ENCODE measurements around the gene RBM4. TPM values are rescaled to one million over a fixed set of nuclear protein-coding genes. Genes with fewer than 3 reads are reported as not detected.

The RBM4 gene
- total RNA-seq, 1 donor, result 73.8 TPM

DNA sequence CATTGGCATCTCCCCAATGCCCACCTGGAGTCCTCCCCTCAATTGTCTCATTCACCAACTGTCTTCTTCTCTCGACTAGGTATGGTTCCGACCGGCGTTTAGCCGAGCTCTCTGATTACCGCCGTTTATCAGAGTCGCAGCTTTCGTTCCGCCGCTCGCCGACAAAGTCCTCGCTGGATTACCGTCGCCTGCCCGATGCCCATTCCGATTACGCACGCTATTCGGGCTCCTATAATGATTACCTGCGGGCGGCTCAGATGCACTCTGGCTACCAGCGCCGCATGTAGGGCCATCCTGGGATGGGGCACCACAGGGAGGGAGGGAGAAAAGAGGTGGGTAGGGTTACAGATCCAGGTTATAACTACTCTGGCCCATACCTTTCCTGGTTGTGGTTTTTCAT lies 12.1 kb upstream of the RBM4 start:
- TF ChIP-seq, protein P1, sequence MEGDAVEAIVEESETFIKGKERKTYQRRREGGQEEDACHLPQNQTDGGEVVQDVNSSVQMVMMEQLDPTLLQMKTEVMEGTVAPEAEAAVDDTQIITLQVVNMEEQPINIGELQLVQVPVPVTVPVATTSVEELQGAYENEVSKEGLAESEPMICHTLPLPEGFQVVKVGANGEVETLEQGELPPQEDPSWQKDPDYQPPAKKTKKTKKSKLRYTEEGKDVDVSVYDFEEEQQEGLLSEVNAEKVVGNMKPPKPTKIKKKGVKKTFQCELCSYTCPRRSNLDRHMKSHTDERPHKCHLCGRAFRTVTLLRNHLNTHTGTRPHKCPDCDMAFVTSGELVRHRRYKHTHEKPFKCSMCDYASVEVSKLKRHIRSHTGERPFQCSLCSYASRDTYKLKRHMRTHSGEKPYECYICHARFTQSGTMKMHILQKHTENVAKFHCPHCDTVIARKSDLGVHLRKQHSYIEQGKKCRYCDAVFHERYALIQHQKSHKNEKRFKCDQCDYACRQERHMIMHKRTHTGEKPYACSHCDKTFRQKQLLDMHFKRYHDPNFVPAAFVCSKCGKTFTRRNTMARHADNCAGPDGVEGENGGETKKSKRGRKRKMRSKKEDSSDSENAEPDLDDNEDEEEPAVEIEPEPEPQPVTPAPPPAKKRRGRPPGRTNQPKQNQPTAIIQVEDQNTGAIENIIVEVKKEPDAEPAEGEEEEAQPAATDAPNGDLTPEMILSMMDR (IDR thresholded peaks at IDR 0.05; ENCODE audit: insufficient read depth, low read length), result no peak
- DNase-seq (ENCODE audit: low read depth), result no peak
- H3K4me3 ChIP-seq (ENCODE audit: low read depth, low read length), result no peak overlapping the region

DNA sequence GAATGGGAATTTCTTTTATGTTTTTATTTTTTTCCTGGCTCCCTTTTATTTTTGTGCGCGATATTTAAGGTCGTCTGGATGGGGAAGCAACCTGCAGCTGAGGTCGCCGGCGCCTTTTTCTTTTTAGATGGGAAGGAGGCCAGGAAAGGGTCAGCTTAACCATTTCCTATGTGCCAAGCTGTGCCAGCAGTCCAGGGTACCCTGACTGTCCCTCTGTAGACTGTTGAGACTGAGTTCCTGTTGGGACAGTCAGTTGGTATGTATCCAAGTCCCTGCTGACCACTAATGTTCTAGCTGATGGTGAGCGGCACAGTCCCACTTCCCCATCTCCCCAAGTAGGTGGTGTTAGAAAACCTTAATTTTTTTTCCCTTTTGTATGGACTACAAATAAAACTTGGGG lies 11.6 kb upstream of the RBM4 start:
- no peak for DNase-seq (ENCODE audit: low read depth)
- no peak overlapping the region for H3K4me3 ChIP-seq (ENCODE audit: low read depth, low read length)
- TF ChIP-seq, protein P1 (IDR thresholded peaks at IDR 0.05; ENCODE audit: insufficient read depth, low read length), result no peak

DNA sequence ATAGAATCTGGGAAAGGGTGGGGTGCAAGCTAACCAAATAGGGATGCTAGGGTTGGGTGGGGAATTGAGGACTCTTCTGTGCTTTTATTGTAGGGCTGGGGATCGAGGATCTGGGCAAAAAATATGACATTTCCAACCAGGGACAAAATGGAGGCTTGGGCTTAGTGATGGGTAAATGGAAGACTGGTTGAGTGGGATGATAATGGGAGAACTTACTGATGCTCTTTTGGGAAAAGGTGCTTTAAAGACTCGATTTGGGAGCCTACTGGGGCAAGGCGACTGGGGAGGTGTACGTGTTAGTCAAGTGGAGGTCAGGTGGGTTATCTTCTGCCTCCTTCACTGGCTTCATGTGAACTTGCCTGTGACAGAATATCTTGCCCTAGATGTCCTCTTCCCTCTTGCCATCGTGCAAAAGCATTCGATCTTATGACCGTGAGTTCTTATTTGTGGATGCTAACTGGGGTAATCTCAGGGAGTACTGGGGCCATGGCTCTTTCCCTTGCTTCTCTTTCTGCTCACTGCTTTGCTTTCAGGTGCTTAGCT lies 10.4 kb upstream of the RBM4 start:
- DNase-seq (ENCODE audit: low read depth), result no peak
- no peak overlapping the region for H3K4me3 ChIP-seq (ENCODE audit: low read depth, low read length)
- TF ChIP-seq, protein P1 (IDR thresholded peaks at IDR 0.05; ENCODE audit: insufficient read depth, low read length), result no peak

DNA sequence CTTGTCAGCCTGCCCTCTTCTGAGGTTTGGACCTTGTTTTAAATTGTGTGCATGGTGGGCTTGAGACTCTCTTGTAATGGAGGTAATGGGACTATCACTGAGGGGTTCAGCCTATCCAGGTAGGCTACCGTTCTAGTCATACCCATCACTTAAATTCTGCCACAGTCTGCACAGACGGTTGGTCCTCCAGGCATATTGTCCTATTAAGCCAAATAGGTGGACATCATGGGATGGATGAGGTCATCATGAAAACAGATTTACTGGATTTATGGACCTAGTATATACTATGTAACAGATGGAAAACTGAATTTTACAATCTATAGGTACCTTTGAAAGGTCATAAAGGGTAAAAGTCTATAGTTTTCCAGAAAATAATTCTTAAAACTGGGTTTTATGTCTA lies 9.1 kb upstream of the RBM4 start:
- H3K4me3 ChIP-seq (ENCODE audit: low read depth, low read length), result no peak overlapping the region
- no peak for DNase-seq (ENCODE audit: low read depth)
- TF ChIP-seq, protein P1 (IDR thresholded peaks at IDR 0.05; ENCODE audit: insufficient read depth, low read length), result no peak

DNA sequence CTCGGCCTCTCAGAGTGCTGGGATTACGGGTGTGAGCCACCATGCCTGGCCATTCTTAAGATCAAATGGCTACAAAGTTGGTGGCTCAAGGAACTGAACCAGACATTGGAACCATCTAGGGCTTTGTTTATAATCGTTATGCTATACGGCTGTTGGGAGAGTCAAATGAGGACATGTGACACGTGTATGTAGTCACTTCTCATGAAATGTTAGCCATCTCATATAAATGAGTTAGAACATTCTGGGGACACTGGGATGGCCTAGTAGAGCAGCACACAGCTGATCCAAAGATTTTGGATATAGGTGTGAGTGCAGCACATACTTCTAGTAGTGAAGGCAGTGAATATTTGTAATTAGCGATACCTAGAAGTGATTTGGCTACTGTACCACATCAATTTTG lies 6.6 kb upstream of the RBM4 start:
- TF ChIP-seq, protein P1 (IDR thresholded peaks at IDR 0.05; ENCODE audit: insufficient read depth, low read length), result no peak
- DNase-seq (ENCODE audit: low read depth), result no peak
- no peak overlapping the region for H3K4me3 ChIP-seq (ENCODE audit: low read depth, low read length)

DNA sequence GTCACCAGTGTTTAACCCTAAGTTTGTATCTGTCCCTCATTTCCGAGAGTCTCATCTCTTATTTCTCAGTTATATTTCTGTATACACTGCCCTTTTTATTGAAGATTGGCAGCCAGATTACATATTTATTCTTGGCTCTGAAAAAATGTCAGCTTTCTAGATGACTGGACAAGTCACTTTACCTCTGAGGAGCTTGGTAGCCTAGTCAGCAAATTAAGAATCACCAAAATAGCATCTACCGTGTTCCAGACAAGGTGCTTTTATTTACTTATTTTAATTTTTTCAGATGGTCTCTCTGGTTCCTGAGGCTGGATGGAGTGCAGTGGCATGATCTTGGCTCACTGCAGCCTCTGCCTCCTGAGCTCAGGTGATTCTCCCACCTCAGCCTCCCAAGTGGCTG lies 5.6 kb upstream of the RBM4 start:
- TF ChIP-seq, protein P1 (IDR thresholded peaks at IDR 0.05; ENCODE audit: insufficient read depth, low read length), result no peak
- no peak for DNase-seq (ENCODE audit: low read depth)

DNA sequence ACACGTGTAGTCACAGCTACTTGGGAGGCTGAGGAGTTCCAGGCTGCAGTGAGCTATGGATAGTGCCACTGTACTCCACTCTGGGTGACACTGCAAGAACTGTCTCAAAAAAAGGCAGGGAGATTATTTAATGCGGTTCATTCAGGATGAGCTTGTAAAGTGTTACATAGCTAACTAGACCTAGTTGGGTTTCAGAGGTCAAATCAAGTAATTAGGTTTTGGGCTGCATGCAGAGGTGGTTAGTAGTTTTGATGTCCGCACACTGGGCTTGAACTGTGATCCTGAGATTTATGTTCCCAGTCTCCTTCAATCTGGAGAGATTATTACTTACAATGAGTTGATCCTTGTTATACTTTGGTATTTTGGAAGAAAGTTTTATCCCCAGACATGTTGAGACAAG lies 2.1 kb upstream of the RBM4 start:
- no peak overlapping the region for H3K4me3 ChIP-seq (ENCODE audit: low read depth, low read length)
- DNase-seq (ENCODE audit: low read depth), result no peak
- TF ChIP-seq, protein P1 (IDR thresholded peaks at IDR 0.05; ENCODE audit: insufficient read depth, low read length), result no peak

More for the DNA sequence above, 5.6 kb upstream of the RBM4 start:
- no peak overlapping the region for H3K4me3 ChIP-seq (ENCODE audit: low read depth, low read length)
